ENCODE data around the gene NTN1.
"Not testable (repeated sequence)": the region's sequence is repeated elsewhere in the genome, so short reads cannot be mapped to it uniquely, and the experiment has no call there.

The NTN1 gene

DNA sequence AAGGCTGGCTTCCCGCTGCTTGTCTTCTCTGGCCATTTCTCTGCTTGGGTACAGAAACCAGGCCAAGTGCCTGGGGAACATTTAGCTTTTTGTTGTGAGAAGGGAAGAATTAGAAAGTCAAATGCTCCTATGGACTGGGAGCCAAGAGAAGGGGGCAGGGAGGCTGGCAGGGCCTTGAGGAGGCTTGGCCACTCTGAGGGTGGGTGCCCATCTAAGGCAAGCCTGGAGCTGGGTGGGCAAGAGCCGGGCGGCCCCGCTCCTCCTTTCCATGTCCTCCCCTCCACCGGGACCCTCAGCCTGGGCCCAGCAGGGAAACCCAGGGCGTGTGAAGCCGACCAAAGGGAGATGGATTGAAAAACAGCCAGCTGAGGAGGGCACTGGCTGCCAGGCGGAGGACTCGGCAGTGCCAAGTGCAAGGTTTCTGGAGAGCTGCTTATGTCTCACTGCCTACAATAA, 69.4 kb downstream of the NTN1 start:
- peak in 1 of 2 experiments; percentile 2 for DNase-seq

DNA sequence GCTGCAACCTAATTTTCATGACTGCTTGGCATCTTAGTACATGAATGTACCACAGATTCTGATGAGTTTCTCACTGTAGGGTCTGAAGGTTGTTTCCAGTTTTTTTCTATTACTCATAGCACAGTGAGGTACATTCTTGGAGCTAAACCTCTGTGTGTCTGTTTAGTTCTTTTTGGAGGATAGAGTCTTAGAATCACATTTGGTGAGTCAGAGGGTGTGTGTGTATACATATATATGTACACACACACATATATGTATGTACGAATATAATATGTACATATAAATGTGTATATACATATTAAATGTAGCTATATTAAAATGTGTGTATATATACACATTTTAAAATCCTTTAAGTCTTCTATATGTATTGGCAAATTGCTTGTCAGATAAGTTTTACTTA, 72.9 kb downstream of the NTN1 start:
- no peak for DNase-seq

DNA sequence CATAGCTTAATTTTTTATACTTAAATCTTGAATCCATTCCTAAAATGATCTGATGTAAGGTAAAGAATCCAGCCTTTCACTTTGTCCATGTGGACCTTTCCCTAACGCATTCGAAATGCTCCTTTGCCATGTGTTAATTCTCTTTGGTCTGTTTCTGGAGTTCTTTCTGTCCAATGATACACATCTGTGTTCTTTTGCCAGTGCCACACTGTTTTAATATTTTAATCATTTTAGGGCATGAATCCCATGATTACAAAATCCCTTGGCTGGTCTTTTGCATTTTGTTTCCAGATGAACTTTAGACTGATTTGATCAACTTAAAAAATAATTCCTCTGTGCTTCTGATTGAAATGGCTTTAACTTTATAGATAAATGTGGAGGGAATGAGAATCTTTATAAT, 74.1 kb downstream of the NTN1 start:
- DNase-seq: no peak

DNA sequence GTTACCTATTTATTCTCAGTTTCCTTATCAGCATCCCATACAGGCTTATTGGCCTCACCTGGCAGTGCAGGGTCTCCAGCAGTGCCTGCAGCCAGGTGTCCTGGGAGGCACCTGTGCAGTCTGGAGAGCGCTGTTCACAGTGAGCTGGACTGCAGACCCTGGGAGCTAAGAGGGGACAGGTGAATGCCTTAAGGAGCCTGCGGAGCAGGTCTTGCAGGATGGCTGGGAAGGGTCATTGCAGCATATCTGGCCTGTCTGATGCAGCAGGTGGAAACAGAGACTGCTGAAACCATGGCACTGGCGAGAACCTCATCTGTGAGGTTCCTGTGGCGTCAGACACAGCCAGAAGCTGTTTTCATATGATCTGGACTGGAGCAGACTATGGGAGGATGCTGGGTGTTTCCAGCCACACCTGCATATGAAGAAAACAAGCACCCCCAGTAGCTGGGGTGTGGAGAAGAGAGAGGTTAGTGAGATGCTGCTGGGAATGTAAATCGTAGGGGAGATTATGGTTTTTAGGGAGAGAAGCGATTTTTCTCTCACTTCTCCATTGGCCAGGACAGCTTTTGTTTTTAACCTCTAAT, 77.0 kb downstream of the NTN1 start:
- no peak for DNase-seq

DNA sequence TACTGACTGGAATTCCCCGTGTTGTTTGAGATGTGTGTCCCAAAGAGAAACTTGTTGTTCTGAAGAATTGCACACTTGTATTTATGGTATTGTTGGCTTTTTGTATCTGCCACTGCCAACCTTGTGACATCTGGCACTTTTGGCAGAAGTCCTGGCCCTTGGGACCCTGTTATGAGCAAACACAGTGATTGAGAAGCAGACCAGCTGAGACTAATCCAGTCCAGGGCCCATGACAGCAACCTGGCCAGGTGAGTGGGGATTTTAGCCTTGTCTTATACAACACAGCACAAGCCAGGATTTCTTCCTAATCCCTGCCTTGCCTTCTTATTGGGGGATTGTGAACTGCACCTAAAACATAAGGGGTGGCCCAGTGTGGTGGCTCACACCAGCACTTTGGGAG, 80.0 kb downstream of the NTN1 start:
- DNase-seq: no peak

DNA sequence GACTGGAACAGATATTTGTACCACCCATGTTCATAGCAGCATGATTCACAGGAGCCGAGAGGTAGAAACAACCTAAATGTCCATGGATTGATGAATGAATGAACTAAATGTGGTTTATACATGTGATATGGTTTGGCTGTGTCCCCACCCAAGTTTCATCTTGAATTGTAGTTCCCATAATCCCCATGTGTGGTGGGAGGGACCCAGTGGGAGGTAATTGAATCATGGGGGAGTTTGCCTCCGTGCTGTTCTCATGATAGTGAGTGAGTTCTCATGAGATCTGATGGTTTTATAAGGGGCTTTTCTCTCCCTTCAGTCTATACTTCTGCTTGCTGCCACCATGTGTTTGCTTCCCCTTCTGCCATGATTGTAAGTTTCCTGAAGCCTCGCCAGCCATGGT, 81.9 kb downstream of the NTN1 start:
- not testable (repeated sequence) for DNase-seq

DNA sequence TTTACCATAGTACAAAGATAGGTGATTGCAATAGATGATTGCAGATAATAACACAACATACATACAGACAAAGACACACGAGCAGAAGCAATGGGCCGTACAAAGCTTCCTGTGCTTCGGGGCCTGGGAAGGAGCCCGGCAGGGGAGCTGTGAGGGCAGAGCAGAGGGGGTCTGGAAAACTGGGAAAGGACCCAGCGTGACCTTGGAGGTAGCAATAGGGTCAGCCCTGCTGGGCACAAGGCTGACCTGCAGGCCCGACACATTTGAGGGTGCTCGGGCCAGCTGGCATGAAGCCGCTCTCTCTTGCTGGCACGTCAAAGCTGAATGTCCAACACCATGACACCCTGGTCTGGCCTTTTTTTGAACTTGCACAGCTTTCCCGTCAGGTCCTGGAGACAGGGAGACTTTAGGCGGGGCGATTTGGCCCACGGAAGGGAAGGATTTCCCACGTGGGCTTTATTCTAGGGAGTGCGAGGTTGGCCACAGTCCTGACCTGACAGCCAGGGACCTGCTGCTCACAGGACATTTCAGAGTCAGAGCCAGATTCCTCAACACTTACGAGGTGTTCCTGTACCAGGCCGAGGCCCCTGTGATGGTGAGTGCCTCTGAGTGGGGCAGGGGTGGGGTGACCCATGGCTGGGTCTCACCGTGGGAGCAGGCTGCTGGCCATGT, 83.2 kb downstream of the NTN1 start:
- DNase-seq: no peak

DNA sequence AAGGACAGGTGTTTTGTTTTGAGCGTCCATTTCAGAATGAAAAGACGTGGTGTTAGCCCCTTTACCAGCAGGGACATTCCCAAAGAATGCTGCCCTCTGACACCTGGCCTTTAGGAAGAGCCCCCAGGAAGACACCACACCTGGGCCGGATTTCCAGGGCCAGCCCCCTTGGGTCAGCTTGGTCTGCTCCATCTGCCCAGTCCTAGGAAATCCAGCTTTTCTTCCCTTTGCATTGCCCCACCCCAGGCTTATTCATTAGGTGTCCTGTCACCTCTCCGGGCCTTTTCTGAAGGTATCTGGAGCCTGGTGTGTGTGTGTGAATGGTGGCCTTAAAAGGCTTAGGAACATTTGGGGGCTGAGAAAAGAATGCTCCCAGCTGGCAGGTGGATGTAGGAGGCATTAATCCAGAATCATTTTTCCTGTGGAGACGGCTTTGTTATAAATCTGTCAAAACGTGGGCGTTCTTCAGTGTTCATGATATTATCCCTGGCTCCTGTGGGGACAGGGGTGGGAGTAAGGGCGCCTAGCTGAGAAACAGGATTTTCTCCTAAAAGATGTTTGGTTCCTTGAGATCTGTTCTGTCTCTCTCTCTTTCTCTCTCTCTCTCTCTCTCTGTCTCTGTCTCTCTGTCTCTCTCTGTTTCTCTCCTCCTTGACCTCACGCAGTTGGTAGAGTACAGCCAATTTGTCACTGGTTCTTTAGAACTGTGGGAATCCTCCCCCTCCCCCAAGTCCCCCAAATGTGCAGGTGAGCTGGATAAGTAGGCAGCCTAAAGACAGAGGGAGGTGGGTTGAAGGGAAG, 84.0 kb downstream of the NTN1 start:
- DNase-seq: no peak

DNA sequence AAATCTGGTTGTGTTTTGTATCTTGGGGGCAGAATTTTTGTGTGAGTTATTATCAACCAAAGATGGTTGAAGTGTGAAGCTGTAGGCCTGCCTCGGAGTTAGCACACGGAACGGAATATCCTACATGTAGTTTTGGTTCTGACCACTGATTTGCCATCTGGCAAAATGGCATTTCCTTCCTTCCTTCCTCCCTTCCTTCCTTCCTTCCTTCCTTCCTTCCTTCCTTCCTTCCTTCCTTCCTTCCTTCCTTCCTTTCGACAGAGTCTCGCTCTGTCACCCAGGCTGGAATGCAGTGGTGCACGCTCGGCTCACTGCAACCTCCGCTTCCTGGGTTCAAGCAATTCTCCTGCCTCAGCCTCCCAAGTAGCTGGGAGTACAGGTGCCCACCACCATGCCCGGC, 85.0 kb downstream of the NTN1 start:
- DNase-seq: not testable (repeated sequence)

DNA sequence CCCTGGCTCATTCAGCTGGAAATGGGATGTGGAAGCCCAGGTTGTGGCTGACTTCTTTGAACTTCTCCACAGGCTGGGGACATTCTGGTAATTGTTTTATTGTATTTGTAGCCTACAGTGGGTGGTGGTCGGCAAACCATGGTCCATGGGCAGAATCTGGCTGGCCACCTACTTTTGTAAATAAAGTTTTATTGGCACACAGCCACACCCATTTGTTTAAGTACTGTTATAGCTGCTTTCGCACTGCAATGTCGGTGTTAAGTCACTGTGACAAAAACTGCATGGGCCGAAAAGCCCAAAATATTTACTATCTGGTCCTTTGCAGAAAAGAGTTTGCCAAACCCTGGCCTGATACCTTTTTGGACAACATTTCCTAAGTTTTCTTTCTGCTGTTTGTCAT, 86.2 kb downstream of the NTN1 start:
- DNase-seq: no peak

DNA sequence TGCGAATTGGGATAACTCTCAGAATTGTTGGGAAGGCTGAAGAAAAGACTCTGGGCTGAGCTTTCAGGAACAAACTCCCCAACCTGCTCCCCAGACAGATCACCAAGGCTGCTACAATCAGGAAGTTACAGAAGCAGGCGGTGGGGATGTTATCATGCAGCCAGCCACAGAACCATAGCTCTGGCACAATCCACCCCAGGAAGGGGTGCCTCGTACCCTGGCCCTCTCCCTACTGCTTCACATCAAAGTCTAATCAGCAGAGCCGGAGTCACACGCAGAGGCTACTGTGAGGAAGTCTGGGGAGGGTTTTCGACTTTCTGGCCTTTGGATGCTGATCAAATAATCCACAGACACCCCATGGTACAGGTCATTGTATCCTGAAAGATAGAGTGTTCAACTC, 86.8 kb downstream of the NTN1 start:
- no peak for DNase-seq

DNA sequence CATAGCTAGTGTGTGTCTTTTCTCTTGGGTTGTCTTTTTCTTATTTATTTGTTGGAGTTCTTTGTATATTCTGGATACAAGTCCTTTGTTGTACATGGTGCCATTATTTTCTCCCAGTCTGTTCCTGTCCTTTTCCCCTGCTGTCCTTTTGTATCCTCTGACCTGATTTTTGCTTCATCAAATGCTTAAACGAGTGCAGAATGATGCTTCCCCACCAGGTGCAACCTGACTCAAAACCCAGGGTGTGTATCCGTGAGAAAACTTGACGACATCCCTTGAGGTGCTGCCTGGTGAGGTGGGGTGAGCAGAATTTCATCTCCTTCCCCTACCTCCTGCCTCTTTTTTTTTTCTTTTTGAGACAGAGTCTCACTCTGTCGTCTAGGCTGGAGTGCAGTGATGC, 88.6 kb downstream of the NTN1 start:
- no peak for DNase-seq

DNA sequence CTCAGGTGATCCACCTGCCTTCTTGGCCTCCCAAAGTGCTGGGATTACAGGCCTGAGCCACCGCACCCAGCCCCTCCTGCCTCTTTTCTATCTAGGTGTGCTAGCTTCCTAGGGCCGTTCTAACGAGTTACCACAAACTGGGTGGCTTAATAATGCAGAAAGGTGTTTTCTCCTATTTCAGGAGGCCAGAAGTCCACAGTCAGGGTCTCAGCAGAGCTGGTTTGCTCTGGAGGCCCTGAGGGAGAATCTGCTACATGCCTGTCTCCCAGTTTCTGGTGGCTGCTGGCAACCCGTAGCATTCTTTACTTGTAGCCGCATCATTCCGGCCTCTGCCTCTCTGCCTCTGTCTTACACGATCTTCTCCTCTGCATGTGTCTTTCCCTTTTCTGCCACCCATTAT, 89.2 kb downstream of the NTN1 start:
- no peak for DNase-seq

DNA sequence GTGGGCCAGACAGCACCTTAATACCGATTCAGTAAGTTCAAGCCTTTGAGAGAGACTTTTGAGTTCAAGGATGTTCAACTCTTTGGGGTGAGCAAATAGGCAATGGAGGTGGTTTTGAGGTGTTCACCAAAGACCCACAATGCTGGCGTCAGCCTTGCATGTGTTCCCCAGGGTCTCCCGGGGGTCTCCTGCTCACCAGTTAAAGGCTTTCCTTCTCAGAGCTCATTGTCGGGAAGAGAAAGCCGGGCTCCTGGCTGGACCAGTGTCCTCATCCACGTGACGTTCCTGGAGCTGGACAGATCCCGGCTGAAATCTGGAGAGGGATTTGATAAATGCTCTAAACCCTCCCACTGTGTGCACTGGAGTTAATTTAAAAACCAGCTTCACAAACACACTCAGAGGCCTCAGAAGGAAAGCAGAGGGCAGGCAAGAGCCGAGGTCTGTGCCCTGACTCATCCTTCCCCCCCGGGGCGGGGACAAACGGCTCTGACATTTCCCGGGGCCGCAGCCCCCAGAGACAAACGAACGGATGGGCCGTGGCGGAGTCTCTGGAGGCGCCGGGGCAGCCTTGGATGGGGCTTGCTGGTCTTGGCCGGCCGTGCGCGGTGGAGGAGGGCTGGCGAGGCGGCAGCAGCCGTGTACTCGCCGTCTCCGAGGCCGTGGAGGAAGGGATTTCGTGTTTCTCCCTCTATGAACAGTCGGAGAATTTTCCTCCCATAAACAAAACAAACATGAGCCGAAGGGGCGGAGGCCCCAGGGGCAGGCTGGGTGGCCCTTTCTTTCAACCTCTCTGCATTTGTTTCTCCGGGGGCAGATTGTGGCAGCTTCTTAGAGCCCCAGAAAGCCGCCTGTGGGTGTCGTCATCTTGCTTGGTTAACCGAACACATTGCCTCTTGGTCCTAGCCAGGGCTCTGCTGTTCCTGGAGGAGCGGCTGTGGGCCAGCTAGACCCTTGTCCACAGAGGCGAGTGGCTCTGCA, 94.2 kb downstream of the NTN1 start:
- DNase-seq: no peak

DNA sequence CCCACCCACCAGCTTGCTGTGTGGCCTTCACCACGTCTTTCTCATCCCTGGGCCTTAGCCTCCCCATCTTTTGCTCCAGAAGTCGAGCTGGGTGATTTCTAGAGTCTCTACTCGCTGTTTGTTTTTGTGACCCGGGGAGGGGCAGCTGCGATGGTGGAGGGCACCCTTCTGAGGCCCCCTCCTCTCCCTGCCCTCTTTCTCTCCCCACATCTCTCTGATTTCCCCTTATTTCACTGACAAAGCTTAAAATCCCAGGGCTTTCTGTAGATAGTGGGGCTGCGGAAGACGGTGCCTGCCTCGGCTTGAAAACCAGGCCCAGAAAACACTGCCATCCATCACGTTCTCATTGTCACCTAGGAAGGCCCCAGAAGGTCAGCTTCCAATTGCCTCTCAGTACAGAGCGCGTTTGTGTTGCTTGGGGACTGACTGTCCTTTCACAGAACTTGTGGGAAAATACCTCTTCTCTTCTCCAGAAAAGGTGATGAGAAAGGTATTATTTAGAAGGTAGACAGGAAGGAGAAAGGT, 95.1 kb downstream of the NTN1 start:
- DNase-seq: no peak

DNA sequence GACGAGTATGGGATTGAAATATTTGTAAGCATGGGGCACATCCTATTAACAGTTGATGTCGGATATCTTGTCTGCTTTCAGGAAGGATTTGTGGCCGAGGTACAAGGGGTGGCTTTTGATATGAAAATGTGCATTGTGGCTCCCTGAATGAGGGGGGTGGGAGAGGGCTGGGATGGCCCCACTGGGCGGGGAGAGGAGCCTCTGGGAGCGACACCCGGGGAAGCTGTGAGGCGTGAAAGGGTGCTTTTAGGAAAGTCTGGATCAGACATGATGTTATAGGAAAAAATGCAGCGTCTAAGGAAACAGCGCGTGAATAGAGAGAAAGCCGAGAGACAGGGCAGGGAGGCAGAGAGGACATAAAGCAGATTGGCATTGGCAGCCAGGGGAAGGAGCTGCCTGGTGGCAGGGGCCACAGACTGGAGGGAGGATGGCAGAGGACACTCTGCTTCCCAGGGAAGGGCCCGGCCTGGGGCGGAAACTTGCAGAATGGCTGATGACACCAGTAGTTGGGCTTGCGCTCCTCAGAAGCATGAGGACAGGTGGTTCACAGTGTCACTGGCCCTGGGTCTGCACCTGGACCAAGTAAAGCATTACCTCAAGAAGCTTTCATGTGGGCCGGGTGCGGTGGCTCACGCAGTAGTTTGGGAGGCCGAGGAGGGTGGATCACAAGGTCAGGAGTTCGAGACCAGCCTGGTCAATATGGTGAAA, 95.7 kb downstream of the NTN1 start:
- DNase-seq: no peak

DNA sequence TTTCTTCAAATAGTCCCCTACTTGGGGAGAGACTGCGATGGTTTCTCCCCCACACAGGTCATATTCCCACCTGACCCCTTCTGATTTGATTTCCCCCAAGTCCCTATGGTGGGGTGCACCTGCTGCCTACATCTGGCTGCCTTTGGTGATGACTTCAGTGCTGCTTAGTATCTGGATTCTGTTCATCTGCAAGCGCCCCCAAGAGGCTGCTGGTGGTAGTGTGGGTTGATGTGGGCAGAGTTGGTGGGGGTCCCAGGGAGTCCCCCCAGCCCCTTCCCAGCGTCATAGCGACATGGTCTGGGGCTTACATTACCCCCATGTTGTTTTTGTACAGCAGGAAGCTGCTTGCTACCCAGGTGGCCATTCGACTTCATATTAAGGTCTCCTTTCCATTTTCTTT, 99.2 kb downstream of the NTN1 start:
- DNase-seq: no peak

DNA sequence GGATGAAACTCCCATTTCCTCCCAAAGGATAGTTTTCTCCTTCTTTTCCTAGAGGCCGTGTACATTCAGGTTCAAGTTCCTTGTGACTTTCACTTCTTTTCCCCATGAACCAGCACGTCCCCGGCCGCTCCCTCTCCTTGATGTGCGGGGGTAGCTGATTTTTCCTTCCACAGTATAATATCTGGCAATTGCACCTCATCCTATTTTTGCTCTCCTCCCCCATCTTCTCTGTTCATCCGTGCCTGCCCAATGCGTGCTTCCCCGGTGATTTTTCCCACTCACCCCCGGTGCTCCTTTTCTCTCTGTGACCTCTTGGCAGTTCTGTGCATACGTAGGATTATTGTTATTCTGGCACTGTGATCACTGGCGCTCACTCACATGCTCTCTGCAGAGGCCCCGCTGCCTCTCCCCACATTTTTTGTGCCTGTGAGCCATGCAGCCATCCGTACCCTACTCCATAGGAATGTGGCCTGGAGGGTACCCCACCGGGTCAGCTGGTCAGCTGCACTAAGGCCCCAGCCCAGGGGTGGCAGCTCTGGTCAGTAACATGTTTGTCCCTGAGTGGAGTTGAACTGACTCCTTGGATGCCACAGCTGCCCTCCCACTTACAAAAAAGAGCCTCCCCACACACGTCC, 100.0 kb downstream of the NTN1 start:
- DNase-seq: no peak

DNA sequence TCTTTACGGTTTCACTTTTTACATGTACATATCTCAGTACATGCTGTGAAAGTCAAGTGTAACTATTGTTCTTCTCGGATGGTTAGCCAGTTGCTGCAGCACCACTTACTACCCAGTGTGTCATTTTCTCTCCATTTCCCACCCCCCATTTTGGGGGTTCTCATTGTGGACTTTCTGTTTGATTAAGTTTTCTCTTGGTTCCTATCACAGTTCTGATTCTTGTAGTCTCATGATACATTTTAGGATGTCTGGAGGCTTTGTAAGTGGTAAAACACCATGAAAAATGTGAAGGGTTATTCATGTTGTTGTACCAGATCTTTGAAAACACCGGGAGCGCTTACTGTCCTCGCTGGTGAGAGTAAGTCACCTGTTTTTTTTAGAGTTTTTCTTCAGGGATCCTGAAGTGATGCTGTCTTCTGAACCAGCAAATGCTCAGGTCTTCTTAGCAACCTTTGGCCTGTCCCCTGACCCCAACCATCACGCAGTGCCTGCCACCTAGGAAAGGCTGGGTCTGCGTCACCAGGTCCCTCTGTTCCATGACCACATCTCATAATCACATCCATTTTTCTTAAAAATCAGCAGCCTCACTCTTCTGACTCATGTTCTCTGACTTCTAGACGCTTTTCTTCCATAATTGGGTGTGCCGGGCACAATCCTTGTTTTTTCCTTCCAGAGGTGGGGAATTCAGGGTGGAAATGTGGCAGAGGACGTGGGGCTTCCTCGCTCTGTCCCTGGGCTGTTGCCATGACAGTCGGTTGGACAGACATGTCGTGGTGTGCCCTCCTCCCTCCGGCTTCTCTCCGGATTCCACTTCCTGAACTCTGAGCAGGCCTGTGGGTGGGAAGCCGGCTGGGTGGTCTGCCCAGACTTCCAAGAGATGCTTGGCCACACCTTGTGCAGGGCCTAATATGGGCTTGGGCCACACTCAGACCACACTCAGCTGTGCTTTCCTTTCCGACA, 102.6 kb downstream of the NTN1 start:
- no peak for DNase-seq

DNA sequence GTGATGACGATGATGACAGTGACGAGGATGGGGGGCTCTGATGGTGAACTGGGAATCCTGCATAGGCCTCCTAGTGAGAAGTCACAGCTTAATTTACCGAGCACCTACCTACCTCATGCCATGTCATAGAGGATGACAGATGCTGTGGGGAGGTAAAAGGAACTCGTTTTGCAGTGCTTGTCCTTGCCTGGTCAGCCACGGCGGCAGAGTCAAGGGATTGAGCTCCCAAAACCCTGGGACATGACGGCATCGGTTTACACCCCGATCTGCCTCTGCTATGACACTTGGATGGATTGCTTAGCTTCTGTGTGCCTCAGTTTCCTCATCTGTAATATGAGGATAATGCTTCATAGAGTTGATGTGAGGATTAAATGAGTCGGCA, 103.2 kb downstream of the NTN1 start:
- DNase-seq: no peak

Measured in NCI-H446 (cell line).